Prostate gland (tissue), 2 donors: Measurements from ENCODE around the gene FXR2.

Experiments
- CTCF ChIP-seq, 4 experiments: fragments of 200-600 bp in 2 of 4; fragments of 450-650 bp in 2 of 4; sonication (generic) in 2 of 4; IDR thresholded peaks; 1 replicate in 3 of 4; 2 replicates in 1 of 4; pipeline ENCODE4 v1.5.1; 2016 to 2019; ENCODE audit warnings: antibody characterized with exemption in 4 of 4, mild to moderate bottlenecking in 2 of 4, moderate library complexity in 2 of 4
- POLR2AphosphoS5 ChIP-seq: sonication (generic); formaldehyde crosslinking; IDR thresholded peaks from one replicate; pipeline ENCODE4 v1.6.1; 2017; ENCODE audit warnings: antibody characterized with exemption

GRCh38 chr17:7652388-7653356 is 38.0 kb upstream of the FXR2 start:
- TF ChIP-seq POLR2AphosphoS5 (no peak), CTCF (IDR thresholded peaks at IDR 0.05) (no peak)
